Breast epithelium (tissue), 3 donors: ENCODE measurements around the gene ODAD3.

Experiments
- CTCF ChIP-seq, 3 donors: fragments of 450-650 bp; IDR thresholded peaks; one replicate each; pipeline ENCODE4 v1.5.1; 2016 to 2017; ENCODE audit warnings: antibody characterized with exemption in 3 of 3, mild to moderate bottlenecking in 3 of 3, moderate library complexity in 3 of 3
- POLR2A ChIP-seq: fragments of 450-650 bp; IDR thresholded peaks from one replicate; pipeline ENCODE4 v1.6.1; 2016; ENCODE audit warnings: antibody characterized with exemption, mild to moderate bottlenecking, moderate library complexity

GRCh38 chr19:11478167-11479089 is 43.5 kb upstream of the ODAD3 start:
- TF ChIP-seq CTCF (IDR thresholded peaks at IDR 0.05) (no peak), POLR2A (no peak)
